HG03521 (cell line): ENCODE data around the gene C8A.

Experiments used
- ATAC-seq: cut with Tn5 transposase; IDR thresholded peaks from one replicate; pipeline ENCODE4 v1.9.1; 2021; ENCODE audit warnings: mild to moderate bottlenecking, moderate library complexity; ENCODE audit not compliant: unreplicated experiment

C8A gene

DNA sequence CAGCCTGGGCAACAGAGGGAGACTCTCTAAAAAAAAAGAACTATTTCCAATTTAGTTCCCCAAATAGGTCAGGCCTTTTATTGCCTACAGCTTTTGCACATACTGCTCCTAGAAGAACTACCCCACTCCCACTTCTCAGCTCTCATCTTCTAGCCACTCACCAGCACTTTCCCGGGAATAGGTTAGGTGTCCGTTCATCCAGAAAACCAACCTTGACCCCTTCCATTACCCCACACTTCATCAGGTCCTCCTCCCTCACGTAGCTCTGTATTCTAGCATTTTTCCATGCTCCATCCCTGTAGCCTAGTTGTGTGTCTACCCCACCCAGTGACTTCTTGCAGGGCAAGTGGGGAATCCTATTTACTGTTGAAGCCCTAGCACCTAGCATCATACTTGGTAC is 68.6 kb downstream of the C8A start:
- no peak for ATAC-seq

GRCh38 chr1:56924116-56924515 is 69.5 kb downstream of the C8A start:
- ATAC-seq, result no peak

DNA sequence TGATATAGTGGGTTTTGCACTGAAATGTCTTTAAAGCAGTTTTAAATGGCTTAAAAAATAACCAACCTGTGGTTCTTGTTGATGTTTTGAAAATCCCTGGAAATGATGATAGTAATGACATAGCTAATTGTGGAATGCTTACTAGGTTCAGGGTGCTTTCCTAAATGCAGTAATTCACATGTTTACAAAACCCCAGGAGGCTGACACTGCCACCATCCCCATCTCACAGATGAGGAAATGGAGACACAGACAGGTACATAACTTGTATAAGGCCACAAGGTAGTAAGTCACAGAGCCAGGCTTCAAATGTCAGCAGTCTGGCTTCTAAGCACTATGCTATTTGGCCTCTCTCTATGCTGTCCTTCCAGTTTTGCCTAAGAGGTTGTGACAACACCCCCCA is 70.6 kb downstream of the C8A start:
- ATAC-seq, result no peak

- no peak for ATAC-seq
Measured at GRCh38 chr1:56927171-56927570, 72.6 kb downstream of the C8A start.

DNA sequence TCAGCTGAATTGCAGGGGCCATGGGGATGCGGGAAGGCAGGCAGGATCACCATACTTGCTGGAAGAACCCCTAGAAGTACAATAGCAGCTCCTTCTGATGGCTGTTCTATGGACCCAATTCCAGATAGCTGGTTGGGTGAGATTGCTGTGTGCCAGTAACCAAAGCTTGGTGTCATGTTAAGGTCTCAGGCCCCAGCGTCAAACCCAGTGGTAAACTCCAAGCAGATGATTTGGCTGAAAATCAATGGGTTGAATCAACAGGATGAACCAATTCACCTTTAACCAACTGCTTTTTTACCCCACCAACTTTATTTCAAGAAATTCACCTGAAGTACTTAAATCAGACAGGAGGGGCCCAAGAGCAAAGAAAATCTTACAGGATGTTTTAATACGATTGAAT is 73.4 kb downstream of the C8A start:
- no peak for ATAC-seq

DNA sequence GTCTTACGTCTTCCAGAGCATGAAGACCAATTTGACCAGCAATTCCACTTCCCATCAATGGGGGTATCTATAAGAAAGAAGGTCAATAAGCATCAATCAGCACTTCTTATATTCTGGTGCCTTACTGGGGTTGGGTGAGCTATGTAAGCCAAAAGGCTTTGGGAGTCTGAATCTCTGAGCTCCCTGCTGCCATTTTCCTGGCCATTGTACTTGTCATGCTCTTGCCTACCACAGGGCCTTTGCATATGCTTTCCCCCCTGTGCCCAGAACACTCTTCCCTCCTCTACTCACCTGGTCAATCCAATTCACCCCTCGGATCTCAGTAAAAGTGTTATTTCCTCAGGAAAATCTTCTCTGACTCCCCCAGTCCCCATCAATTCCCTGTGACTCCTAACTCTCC is 74.9 kb downstream of the C8A start:
- no peak for ATAC-seq

- ATAC-seq, result no peak
Measured at GRCh38 chr1:56931211-56931610, 76.6 kb downstream of the C8A start.

DNA sequence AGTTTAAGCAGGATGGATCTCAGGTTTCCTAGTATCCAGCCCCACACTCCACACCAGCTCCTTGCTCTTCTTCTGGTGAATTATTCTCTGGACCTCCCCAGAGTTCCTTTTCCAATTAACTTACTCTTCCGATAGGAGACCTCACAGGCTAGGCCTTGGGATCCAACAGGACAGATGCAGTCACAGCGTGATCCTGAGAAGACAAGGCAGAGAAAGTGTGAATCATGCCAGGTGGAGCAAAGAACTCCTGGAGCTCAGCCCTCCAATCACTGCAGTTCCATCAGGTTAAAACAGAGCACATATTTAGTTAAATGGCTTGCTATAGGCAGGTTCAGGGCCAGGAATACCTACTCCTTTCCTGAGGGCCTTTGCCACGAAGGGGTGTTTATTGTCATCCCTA is 77.1 kb downstream of the C8A start:
- ATAC-seq, result no peak

GRCh38 chr1:56933161-56933560 is 78.6 kb downstream of the C8A start:
- ATAC-seq, result no peak

DNA sequence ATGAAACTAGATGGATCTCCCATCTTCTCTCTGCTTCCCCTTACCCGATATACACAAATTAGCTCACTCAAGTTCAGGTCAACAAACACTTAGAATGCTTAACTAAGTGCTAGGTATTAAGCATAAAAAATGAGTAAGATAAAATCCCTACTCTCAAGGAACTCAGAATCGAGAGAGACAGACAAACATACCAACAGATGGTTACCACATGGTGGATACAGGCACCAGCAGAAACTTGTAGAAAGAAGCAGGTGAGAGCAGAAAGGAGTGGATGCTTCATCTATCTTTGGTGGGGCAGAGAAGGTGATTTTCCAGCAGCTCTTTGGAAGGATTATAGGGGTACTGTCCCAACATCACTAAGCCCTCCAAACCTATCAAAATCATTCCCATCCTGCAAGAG is 79.0 kb downstream of the C8A start:
- ATAC-seq, result no peak

GRCh38 chr1:56934430-56935060 is 79.9 kb downstream of the C8A start:
- no peak for ATAC-seq

GRCh38 chr1:56938646-56939045 is 84.0 kb downstream of the C8A start:
- ATAC-seq, result no peak

- no peak for ATAC-seq
Measured at GRCh38 chr1:56939209-56939608, 84.6 kb downstream of the C8A start.

- ATAC-seq, result no peak
Measured at GRCh38 chr1:56940039-56940438, 85.4 kb downstream of the C8A start.

GRCh38 chr1:56948403-56949023 is 93.9 kb downstream of the C8A start:
- no peak for ATAC-seq

DNA sequence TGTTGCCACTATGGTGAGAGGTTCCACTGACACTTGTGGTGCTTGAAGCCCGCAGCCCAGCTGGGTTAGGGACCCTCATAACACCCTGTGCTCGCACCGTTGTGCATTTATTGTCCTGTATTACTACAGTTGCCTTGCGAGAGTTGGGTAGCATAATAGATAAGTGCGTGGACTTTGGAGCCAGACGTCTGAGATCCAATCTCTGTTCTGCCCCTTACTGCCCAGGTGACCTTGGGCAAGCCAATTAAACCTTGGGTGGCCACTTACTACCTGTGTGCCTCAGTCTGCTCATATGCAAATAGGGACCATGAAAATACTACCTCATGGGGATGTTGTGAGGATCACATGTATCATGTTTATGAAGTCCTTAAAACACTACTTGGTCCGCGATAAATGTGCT is 97.9 kb downstream of the C8A start:
- ATAC-seq, result no peak

- ATAC-seq, result no peak
Measured at GRCh38 chr1:56953386-56953785, 98.8 kb downstream of the C8A start.

DNA sequence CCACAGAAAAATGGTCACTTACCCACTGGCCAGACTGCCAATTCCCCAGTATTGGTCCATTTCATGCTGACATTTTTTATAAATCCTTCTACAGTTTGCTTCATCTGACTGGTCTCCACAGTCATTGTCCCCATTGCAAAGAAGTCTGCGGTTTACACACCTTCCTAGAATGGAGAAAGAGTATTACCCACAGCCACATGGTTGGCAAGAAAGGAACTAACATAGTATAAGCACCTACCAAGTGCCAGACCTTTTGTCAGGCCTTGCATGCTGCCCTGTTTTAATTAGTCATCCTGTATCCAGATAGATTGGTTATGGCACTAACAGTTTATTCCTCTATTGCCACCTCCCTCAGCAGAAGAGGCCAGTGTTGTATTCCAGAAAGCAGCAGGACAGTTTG is 100.1 kb downstream of the C8A start:
- no peak for ATAC-seq

DNA sequence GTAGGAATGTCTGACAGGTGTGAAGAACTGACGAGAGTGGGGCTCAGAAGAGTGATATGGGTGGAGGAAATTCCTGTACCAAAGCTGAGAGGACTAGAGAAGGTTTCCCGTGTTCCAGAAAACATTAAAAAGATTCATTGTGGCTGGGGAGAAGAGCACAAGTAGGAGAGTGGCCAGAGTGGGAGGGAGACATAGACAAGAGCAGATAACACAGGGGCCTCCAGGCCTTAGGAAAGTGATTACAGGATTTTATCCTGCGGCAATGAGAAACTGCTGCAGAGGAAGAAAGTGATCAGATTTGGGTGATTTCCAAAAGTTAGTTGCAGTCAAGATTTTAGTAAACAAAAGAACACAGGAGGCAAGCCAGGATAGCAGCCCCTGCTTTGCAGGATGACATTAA is 103.3 kb downstream of the C8A start:
- no peak for ATAC-seq

DNA sequence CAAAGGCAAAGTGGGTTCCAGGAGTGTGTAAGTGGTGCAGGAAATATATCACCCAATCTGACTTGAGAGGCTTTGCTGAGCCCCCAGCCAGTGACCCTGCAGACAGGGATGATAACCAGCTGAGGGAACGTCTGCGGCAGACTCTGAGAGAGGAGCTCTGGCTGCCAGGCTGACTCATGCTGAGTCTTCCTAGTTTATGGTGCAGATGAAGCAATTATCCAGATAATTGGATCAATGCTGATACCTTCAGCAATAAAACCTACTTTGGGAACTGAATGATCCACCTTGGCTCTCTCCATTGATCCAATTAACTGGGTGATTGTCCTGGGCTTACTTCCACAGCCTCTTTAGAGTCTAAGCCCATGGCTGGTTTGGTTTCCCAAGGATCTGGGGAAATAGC is 103.9 kb downstream of the C8A start:
- no peak for ATAC-seq

DNA sequence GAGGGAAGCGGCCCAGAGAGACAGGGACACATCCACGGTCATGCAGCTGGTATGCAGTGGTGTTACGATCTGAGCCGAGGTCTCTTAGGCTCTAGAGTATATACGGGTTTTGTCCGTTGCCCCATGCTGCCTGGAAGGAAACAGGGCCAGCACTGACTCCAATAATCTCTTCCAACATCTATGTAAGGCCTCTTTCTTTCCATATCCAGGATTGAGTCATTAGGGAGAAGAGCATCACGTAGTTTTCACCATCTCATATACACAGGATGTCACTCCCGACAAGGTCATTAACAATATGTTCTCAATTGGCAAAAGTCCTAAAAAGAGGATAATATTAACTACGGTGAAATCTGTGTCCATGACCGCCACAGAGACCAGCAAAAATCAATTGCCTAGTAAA is 106.8 kb downstream of the C8A start:
- no peak for ATAC-seq

- ATAC-seq, result no peak
Measured at GRCh38 chr1:56963667-56964066, 109.1 kb downstream of the C8A start.

GRCh38 chr1:56964349-56965017 is 109.9 kb downstream of the C8A start:
- no peak for ATAC-seq
